ENCODE data around the gene SEMA7A.

SEMA7A gene

DNA sequence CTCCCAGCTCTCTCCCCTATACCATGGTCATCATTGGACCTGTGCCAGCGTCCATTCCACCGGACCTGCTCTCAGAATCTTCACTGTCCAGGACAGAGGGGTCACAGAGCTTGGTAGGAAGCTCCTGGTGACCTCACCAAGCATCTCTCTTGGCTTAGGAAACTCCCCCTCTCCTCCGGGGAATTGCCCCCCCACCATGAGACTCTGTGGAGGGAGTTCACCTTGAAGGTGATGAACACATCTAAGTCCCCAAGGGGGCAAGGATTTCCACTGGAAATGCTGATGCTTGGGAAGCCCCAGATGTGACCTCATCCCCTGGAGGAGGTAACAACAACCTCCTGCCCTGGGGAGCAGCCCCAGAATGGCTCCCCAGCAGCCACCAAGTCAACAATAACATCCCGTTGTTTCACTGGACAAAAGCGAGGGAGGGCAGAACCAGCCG is 3.2 kb downstream of the SEMA7A start:
- no peak for DNase-seq (ENCODE audit: low read depth)

DNA sequence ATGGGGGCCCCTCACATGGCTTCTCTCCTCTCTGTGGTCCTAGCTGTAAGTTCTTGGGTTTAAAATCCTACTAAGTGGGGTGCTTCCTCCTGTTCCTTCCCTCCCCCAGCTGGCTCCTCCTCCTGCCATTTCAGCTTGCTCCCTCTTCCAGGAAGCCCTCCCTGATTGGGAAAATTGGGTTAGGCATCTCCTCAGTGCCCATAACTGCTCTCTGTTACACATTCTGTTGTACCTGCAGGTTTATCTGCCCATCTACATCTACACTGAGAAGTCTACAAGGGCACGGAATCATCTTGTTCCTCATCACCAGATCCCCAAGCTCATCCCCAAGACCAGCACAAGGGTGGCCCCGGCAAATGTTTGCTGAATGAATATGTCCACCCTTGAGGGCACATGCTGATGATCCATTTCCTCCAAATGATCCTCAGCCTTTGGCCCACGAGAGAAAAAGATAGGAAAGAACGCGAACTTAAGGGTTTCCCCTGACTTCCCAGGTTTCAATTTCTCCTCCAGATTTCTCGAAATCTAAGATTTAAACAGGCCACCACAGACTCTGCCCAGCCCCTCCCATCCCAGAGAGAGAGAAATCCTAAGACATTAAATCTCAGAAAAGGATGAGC is 3.9 kb downstream of the SEMA7A start:
- no peak for DNase-seq (ENCODE audit: low read depth)

DNA sequence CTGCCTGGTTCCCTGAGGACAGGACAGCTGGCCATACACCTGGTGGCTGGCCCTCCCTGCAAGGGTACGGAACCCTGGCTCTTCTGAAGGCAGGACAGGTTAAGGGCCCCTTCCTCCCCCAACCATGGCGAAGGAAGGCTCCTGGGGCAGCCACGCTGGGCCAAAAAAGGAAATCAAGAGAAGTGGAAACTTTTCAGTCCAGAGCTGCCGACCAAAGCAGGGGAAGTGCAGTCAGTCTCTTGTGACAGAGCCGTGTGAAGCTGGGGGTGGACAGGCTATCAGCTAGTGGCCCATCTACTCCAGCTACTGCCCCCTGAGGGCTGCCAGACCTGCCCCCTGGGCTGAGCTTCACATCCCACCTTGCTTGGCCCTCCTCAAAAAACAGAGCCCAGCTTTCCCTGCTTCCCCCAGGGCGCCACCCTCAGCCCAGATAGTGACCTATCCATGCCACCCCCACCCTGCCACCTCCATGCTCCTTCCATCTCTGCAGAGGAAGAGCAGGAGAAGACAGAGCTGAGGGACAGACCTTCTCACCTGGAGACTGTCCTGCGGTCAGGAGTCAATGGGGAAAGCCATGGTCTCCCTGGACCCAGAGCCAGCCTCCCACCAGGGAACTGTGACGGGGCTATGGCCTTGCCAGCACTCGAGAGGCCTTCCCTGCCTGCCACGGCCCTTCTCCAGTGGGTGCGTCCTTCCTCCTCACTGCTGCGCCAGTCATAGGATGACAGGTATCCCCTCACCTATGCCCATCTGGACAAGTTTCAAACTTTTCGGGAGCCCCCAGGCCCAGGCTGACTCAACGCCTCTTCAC is 4.6 kb downstream of the SEMA7A start:
- DNase-seq (ENCODE audit: low read depth) = no peak

DNA sequence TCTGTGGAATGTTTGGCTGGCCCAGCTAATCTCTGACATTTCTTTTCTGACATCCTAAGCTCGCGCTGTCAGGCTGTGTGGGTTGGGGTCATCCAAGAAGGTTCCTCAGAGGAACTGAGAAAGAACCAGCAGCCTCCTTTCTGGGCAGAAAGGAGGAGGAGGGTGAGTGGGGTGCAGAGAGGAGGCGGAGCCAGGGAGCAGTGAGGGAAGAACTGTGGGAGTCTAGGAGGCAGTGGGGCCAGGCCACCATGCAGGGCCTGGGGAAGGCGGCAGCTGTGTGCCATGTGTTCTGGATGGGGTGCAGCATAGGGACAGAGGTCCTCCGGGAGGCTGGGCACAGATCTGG is 5.3 kb downstream of the SEMA7A start:
- DNase-seq (ENCODE audit: low read depth) = no peak

DNA sequence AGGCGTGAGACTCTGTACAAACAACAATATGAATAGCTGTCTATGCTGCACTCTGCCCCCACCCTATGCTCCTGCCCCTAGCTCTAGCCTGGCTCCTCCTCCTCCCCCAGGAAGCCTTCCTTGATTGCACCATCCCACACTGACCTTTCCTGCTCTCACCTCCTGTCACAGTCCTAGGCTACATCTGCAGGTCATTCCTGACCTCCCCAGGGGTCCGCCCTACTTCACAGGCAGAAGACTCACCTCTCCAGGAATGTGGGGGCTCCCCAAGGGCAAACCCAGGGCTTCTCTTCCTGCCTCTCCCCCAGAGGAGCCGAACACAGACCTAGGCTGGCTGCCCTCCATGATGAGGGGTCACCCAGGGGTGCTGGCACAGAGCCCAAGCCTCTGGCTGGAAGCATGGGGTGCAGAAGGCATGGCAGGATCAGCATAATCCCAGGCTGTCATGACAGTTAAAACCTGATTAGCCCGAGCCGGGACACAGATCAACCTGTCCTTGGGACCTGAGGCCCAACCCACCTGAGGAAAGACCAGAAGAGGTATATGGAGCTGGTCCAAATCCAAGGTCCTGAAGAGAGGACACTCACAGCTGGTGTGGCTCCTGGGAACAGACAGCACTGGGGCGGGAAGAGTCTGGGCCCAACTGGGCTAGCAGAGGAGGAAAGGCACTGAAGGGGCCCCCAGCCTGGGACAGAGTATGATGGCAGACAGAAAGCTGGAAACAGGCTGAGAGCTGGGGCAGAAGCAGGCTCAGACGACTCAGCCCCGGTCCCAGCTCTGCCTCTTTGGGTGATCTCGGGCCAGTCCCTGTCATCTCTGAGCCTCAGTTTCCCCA is 5.9 kb downstream of the SEMA7A start:
- no peak for DNase-seq (ENCODE audit: low read depth)

DNA sequence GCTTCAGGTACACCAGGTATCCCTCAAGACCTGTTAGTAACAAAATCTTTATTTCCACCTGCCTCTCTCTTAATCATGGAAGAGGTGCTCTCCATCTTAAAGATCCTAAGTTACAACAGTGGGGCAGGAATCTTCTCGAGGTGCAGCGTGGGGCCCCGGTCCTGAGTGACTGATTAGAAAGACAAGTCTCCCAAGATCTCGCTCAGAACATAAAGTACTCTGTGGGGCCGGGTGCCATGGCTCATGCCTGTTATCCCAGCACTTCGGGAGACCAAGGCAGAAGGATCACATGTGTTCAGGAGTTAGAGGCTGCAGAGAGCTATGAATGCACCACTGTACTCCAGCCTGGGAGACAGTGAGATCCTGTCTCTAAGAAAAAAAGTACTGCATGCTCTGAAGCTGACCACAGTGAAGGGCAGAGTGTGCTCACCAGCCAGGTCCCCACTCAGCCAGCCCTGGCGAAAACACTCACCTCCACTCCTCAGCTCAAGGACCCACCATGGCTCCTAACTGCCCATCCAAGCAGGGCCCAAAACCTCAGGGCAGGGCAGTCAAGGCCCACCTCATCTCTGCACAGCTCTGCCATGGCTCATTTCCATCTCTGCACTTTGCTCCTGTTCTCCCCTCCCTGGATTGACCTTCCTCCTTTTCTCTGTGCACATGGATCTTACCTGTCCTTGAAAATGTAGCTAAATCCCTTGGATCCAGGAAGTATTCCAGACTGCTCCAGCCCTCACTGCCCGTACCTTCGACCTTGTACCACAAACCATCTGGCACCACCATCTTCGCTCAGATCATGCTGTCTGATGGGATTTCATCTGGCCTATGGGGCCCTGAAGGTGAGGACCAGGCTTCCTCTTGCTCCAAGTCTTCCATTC is 7.1 kb downstream of the SEMA7A start:
- DNase-seq (ENCODE audit: low read depth) = no peak

DNA sequence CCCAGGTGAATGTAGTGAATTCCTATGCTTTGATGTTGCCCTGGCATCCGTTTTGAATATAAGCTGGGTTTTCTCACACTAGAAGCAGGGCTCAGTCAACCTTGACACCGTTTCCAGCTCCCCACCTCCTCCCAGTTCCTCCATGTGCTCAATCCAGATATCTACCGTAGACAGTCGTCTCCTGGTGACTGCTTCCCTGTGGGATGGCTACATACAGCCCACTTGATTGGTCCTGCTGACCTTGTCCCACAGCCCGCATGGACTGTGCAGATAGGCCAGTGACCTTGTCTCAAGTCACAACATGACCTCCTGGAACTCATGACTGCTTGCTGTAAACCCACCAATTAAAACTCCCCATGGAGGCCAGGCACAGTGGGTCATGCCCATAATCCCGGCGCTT is 8.1 kb downstream of the SEMA7A start:
- DNase-seq (ENCODE audit: low read depth) = no peak

DNA sequence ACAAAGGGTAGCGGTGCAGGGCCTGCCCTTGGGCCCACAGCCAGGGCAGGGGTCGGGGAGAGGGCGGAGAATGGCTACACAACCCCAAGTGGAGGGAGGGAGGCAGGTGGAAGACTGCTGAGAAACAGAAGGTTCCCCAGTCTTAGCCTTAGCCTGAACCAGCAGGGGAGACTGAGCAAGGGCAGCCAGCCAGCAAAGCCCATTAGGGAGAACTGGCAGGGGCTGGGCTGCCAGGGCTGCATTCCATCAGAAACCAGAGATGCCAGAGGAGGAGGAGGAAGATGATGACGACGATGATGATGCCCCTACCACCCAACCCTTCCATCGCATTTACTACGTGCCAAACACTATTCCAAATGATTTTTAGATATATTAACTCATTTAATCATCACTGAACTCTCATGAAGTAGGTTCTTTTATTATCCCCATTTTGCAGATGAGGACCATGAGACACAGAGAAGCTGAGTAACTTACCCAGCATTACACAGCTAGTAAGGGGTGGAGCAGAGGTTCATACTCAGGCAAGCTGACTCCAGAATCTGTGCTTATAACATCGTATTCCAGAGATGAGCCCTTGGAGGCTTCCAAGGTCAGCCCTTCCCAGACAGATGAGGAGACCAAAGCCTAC is 8.7 kb downstream of the SEMA7A start:
- DNase-seq (ENCODE audit: low read depth) = no peak

DNA sequence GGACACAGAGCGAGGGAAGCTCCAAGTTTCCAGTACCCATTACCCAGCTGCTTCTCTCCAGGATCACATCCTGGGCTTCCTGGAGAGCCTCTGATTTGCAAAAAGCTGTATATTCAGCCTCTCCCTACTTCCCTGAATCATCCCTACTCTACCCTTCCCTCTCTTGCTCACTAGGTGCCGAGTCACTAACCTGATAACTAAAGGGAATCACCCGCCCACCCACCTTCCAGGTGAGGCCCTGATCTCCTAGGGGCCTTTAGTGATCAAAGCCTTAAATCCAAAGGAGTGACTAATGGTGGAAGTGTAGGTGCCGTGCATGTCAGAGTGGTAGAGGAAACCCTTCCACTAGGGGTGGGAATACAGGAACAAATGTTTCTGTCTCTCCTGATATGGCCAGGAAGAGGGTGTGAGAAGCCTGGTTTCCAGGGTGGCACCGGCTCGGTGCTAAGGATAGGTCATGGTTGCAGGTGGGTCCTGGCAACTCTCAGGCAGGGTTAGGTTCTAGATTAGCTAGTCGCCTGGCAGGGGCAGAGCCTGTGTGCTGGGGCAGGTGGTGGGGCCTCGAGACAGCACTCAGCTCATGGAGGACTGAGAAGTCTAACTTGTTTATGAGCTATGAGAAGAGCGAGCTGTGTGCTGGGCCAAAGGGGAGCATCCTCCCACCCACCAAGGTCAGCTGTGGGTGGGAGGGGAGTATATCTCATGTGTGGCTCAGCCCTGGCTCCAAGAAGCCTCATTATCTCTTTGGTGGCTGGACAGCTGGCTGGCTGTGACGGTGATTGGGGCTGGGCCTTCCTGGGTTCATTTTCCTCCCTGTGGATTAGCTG is 10.1 kb downstream of the SEMA7A start:
- no peak for DNase-seq (ENCODE audit: low read depth)

DNA sequence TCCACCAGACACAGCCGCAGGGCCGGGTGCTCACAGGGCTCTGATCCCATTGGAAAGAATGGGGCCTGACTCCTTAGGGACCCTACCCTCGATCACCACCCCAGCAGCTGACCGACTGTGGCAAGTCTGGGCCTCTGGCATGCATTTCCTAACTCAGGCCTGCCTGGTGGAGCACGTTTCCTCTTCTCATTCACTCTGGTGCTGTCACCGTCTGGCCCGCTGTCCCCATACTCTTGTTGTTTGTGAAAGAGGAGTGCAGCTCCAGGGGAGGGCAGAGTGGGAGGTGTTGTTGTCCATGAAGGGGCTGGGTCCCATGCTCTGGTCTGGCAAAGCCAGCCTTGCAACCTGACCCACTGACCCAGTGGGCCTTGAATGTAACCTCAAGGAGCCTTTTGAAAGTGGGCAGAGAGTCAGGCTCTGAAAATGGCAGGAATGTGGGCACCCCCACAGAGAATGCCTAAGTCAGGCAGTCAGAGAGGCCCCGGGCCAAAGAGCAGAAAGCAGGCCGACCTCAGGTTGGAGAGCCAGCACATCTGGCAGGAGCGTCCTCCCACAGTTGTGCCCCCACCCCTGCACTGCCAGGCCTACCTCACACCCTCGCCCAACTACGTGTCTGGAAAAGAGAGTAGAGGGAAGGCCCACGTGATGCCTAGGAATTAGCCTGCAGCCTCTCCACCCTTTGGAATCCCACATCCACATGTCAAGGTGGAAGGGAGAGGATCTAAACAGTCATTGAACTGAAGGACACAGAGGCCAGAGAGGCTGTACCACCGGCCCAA is 10.9 kb downstream of the SEMA7A start:
- no peak for DNase-seq (ENCODE audit: low read depth)

DNA sequence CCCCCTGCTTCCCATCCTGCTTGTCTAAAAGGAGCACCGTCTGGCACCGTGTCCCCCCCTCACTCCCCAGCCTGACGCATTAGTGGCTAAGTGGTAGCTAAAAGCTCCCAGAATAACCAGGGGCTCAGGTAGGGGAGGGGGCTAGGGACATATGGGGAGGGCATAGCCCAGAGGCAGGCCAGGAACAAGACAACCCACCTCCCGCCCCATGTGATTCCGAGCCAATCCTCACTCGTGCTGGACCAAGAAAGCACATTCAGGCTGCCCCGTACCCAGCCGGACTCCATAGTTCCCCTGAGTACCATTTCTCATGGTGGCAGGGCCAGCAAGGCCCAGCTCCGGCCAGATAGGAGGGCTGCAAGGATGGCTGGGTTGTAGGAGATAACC is 11.5 kb downstream of the SEMA7A start:
- no peak for DNase-seq (ENCODE audit: low read depth)

DNA sequence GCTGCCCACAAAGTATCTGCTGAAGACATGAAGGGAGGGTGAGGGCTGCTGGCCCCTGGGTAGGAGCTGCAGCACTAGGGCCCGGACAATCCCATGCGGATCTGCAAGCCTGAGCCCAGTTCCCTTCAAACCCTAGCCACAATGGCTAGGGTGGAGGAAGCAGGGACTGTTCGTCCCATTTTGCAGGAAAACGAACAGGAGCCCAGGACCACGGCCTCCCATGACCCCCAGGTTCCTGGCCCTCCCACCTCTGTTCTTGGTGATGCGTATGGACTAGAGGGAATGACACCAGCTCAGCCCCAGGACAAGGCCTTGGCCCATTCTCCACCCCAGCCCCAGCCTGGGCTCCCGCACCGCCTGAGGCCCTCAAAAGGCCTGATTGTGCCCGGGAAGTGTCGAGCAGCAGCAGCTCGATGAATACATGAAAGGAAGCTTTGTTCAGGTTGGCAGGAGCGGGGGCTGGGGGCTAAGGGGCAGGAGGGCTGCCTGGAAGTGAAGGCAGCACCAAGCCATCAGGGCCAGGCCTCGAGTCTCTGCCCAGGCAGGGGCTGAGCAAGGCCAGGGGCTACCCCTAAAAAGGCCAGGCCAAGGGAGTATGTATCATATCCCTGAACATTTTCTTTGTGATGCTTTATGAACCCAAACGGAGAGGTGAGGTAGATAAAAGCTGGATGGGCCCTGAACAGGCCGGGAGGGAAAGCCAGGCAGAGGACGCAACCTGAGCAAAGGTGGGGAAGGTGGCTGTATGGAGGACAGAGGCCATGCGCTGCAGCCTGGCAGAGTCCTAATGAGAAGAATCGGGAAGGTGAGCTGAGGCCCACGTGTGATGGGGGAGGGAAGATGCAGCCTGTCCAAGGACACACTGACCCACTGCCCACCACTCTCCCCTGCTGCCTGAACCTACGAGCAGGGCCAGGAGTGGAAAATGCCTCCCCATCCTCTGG is 12.2 kb downstream of the SEMA7A start:
- DNase-seq (ENCODE audit: low read depth) = no peak

DNA sequence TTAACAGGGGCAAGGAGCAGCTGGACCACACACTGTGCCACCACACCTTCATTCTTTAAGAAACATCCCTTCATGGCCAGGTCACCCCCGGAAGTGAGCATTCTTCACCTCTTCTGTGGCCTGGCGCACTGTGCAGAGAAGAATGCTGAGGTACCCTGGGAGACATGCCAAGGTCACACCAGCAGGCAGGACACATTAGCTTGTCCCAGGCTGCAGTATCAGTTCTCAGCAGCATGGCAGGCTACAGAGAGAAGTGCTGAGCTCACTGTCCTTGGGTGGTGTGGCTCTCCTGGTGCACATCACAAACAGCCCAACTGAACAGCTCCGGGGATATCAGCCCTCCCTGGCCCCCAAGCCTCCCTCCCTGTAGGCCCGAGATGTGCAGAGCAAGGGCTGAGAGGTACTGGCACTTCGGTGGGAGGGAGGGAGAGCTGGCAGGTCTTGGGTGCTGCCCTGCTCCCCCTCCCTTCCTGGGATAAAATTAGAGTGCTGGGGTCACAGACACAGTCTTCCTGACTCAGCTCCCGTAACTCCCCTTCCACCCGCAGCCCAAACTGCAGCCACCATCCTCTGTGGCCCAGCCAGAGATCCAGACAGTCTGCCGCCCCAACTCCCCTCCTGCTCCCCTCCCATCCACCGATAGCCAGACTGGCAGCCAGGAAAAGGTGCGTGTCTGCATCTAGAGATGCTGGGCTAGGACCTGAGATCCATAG is 13.4 kb downstream of the SEMA7A start:
- no peak for DNase-seq (ENCODE audit: low read depth)

DNA sequence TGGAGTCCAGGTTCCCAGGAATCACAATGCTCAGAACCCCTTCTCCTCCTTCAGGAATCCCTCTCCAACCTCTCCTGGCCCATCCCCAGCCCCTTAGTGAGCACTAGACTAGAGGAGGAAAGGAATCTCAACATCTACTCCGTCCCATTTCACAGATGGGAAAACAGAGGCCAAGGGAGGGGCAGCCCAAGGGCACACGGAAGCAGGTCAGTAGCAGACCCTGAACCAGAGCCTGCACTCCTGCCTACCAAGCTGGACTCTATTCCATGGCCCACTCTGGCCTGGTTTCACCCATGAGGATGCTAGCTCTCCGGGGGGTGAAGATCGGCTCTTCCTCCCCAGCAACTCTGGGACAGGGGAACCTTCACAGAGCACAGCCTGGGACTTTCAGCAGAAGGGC is 14.3 kb downstream of the SEMA7A start:
- no peak for DNase-seq (ENCODE audit: low read depth)

DNA sequence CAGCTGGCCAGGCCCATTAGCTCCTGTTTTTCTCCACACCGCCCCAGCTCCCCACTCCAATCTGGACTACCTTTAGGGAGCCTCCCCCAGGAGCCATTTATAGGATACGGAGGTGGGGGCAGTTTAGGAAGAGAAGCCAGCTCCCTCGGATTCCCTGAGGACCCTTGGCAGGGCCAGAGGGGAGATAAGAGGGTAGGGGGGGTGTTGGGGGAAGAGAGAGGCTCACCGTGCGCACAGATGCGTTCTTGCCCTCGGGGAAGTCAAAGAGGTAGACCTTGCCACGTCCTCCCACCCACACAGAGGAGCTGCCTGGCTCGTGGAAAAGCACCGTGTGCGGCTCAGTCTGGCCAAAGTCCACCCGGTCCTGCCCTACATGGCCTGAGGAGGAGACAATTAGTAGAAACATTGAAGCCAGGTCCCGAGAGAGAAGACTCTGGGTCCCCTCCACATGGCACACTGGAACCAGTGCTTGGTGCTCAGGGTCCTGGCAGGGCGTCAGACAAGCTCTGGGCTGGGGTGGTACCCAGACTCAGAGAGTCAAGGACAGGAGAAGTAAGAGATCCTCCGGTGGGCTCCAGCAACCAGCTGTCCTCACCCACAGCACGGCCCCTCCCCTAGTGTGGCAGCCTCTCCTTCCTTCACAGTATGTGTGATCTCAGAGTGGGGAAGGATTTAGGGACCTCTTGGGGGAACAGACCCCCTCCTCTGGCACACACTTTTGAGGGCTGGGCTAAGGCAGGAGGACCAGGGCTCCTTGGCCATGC is 15.0 kb downstream of the SEMA7A start:
- no peak for DNase-seq (ENCODE audit: low read depth)

DNA sequence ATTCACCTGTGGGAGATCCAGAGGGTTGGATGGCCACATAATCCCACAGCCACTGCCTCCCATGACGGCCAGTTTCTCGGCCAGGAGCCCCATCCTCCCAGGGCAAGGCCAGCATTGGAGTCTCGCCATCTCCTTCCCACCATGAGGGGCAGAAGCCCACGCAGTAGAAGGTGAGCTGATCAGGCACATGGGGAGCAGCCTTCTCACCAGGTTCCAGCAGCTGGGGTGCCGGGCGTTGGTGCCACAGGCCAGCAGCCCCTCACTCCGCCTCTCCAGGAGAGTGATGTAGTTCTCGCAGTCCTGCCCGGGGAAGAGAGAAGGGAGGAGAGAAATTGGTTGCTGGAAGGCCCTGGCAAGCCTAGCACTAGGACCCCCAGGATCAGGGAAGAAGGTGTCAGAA is 16.1 kb downstream of the SEMA7A start:
- no peak for DNase-seq (ENCODE audit: low read depth)

DNA sequence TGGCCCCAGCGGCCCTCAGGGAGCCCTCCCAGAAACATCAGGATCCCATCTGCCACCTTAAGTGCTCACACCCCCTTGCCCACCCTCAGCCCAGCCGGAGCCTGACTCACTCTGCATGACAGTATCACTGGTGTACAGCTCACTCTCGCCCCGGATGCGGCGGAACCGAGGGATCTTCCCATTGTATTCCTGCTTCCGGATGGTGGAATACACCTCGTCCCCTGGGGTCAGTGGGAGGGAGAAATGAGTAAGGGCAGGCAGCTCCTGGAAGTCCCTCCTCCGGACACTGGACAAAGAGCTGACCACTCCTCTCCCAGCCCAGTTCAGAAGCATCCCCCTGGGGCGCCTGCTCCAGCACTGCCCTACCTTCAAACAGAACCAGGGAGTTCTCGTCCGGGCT is 16.5 kb downstream of the SEMA7A start:
- DNase-seq (ENCODE audit: low read depth) = no peak

Data from activated T-cell treated with anti-CD3 and anti-CD28 coated beads for 24 hours (primary cell).